GM19324 (cell line): ENCODE data around the gene ZFP69.
"Not testable (repeated sequence)": the region's sequence is repeated elsewhere in the genome, so short reads cannot be mapped to it uniquely, and the experiment has no call there.

Experiments
- ATAC-seq: cut with Tn5 transposase; IDR thresholded peaks from one replicate; pipeline ENCODE4 v1.9.1; 2021; ENCODE audit warnings: mild to moderate bottlenecking, moderate library complexity; ENCODE audit not compliant: unreplicated experiment, low FRiP score

The ZFP69 gene

DNA sequence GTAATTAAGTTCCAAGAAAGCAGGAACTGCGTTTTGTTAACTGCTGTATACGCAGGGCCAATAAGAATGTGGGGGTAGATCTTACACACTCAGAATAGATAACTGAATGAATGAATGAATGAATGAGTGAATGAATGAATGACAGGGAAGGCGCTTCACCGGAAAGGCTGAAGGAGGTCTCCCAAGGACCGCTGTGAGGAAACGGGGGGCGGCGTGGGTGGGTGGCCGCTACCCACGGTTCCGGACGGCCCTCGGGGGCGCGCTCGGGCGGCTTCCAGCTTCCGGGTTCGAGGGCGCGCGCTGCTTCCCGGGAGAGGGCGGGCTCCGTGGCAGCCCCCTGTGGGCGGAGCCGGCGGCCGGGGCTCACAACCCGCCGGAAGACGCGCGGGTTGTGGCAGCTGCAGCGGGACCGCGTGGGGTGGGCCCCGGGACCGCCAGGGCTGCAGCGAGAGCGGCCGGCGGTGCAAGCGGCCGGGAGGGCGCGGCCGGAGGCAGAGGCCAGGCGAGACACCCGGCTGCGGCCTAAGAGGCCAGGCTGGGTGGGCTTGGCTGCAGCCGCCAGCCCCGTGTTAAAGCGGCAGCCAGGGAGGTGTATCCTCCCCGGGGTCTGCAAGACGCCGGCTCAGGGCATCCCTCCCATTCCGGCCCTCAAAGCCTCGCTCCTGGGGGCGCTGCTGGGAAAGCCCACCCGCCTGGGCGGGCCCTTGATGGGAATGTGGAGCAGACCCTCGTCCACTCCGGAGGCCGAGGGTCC lies at the start of gene ZFP69:
ZFP69 (plus strand) TSS at position 367 of the 754 bp plus-strand sequence. CDS start 2,072 bp downstream, outside the sequence.
- ATAC-seq = peak; percentile 82

DNA sequence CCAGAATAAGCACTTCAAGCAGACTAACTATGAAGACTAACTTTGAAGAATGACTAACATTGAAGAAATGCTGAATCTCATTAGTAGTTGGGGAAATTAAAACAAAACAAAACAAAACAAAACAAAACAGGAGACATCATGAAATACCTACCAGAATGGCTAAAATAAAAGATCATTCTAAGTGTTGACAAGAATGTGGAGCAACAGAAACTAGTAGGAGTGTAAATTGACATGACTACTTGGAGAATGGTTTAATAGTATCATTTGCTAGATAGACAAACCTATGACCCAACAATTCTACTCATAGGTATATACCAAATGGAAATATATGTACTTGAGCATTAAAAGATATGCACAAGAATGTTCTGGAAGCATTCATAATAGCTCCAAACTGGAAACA lies 45.7 kb upstream of the ZFP69 start:
- ATAC-seq = no peak

DNA sequence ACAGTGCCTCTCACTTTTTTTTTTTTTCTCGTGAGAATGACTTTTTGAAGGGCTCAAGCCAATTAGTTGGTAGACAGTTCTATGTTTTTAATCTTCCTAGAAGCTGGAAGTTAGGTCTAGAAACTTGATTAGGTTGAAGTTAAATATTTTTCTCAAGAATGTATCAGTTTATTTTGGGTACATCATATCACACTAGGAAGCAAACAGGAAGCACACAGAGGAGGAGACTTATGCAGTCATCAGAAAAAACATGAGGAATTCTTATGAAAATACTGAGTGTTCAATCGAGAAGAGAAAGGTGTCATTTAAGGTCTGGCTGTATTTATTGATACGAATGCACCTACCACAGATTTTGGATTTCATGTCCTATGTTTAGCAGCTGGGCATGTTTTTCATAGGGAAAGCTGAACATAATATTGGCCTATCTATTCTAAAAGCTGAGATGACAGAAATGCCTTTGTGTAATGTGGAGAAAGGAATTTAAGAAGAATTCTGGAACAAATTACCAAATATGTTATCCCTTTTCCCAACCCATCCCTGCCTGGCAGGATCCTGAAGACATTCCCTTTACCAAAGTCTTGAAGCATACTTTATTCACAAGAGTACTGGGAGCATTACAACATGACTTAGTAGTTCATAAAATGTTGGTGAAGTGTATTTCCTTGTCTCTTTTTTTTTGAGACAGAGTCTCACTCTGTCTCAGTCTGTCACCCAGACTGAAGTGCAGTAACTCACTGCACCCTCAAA lies 44.3 kb upstream of the ZFP69 start:
- ATAC-seq = no peak

DNA sequence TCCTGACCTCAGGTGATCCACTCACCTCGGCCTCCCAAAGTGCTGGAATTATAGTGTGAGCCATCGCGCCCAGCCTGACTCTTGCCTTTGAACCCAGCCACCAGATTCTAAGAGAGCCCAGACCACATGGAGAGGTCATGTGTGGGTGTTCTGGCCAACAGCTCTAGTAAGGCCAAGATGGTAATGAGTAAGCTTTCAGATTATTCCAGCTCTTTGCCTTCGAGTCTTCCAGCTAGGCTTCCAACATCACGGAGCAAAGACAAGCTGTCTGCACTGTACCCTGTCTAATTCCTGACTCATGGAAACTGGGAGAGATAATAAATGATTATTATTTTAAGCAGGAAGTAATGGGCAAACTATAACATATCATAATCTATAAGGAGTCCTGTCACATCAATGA lies 41.6 kb upstream of the ZFP69 start:
- no peak for ATAC-seq

DNA sequence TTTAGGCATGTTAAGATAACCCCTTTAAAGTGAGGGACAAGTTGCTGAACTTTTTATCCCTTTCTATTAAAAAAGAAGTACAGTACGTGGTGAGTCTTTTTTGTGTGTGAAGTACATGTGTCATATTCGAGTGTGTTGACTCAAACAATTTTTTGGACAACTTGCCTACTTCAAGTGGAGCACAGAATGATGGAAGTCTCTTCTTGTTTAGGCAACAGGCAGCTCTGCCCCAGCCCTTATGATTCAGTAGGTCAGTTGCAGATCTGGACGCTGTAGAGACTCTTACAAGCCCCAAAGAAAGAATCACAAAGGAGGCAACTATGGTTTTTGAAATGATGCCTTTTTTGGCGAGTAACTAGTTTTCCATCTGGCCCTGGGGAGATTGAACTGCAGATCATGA lies 41.2 kb upstream of the ZFP69 start:
- no peak for ATAC-seq

DNA sequence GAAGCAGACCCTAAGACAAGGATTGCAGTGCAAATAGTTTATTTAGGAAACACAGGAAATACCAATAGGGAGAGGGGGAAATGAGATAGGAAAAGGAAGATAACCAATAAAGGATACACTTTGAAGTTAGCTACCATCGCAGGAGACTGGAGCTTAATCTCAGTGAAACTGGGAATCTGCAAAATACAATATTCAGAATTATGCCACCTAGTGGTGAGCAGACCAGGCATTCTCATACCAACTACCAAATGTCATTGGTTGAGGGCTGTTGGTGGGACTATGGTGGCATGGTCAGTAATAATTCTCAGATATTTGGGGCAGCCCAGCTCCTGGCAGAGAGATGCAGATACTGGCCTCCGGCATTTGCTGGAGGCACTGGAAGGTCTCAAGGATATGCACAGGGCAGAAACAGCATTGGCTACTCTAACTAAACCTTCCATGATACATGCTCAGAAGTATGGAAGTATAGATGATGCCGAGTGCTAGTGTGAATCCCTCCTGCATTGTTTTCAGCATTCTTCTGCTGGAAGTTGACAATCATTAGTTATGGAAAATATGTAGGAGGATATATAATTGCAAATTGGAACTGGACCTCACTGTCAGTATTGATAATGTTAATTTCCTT lies 38.6 kb upstream of the ZFP69 start:
- ATAC-seq = no peak

DNA sequence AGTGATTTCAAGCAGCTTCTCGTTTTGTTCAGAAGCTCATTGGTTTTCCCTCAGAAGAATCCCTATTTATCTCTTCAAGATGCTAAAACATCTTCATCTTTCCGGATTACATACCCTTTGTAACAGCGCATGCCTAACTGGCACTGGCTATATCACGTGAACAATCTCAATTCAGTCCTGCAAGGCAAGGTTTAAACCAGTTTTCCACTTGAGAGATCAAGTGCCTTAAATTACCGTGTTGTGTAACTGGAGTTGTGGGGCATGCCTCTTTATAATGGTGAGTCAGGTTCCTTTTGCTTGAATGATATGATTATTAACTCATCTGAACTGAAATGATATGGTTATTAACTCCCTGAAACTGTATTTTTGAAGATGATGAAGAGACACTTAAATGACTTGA lies 37.8 kb upstream of the ZFP69 start:
- ATAC-seq = no peak

DNA sequence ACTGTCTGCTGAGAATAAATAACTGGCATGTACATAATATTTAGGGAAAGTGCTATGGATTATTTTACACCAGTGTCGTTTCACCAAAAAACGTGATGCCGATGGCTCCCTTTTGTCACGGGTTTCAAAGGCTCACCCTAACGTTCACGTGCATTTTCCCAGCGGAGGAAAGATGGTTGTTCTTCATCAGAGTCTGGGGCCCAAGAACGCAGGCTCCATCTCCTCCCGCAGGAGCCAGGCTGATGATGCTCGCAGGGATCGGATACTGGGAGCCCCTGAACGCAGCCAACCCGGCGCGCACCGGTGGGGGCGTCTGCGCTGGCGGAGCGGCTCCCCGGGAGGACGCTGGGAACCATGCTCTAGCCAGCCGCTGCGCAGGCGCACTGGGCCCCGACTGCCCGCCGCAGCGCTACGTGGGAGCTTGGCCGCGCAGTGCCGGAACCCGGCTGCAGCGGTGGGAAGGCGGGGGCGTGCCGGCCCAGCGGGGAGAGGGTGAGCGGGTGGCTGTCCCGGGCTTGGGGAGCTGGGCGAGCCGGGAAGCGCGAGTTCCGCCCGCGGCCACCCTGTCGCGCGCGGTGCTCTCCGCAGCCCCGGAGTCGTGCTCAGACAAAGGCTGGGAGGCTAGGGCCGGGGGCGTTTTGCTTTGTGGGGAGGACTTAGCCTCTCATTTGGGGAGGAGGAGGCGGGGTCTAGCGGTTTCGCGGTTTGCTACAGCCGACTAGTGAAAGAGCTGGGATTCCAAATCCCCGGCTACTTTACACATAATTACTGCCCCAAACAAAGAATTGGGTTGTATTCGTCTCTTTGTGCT lies 27.2 kb upstream of the ZFP69 start, which contains the start of gene ZFP69B:
ZFP69B (plus strand) TSS at position 793 of the 811 bp plus-strand sequence. CDS start 486 bp downstream, outside the sequence.
- peak; percentile 90 for ATAC-seq

DNA sequence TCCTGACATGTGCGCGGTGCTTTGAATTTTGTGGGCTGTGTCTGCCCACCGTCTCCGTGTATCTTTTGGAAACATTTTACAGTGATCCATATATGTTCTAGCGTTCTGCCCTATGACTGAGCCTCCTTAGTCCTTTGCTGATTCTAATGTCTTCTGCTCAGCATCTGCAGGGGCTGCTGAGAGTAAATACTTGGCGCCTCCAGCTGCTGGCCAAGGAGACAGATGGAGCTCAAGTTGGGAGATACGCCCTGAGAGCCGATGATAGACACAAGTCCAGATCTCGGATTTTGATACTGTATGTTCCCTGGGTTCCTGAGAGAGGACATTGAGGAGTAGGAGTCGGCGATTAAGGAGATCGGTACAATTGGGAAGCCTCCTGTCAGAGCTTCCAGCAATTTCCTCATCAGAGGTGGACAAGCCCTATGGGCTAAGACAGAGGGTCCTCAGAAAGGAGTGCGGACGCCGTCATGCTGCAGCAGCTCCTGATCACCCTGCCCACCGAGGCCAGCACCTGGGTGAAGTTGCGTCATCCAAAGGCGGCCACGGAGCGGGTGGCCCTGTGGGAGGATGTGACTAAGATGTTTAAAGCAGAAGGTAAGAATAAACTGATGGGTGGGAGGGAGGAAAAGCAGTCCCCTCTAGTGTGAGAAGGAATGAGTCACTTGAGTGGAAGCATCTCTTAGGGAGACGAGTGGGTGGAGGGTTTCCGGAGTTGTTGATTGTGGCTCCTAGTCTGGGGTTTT lies 26.4 kb upstream of the ZFP69 start:
- ATAC-seq = peak; percentile 20

DNA sequence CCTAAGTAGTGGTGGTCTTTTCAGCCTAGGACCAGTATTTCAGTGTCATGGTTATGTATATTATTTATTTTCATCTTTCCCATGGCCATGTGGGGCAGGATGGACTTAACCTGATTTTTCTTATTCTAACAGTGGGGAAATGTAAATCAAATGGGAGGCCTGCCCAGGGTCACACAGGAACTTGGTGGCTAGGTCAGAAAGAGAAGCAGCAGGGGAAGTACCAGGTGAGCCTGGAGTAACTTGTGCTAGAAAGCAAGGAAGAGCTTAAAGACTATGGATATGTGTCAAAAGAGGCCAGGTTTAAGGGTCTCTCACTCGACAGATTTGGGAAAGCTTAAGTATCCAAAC lies 25.9 kb upstream of the ZFP69 start:
- no peak for ATAC-seq

DNA sequence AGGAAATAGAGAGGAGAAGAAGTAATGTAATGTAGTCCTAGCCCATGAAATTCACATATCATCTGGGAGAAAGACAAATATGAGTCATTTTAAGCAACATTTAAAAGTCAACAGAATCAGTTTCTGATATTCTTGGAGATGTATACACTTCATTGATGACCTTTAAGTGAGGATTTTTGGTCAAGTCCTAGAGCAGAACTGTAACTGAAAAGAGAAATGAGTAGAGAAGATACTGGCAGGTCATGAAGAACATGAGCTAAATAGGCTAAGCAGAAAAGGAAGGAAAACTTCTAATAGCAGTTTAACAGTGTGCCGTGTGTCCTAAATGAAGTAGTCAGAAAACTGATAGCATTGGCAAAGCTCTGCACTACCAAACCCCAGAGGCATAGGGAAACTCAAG lies 22.2 kb upstream of the ZFP69 start:
- ATAC-seq = no peak

DNA sequence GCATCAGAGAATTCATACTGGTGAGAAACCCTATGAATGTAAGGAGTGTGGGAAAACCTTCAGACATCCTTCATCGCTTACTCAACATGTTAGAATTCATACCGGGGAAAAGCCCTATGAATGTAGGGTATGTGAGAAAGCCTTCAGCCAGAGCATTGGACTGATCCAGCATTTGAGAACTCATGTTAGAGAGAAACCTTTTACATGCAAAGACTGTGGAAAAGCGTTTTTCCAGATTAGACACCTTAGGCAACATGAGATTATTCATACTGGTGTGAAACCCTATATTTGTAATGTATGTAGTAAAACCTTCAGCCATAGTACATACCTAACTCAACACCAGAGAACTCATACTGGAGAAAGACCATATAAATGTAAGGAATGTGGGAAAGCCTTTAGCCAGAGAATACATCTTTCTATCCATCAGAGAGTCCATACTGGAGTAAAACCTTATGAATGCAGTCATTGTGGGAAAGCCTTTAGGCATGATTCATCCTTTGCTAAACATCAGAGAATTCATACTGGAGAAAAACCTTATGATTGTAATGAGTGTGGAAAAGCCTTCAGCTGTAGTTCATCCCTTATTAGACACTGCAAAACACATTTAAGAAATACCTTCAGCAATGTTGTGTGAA lies 14.0 kb upstream of the ZFP69 start:
- no peak for ATAC-seq

DNA sequence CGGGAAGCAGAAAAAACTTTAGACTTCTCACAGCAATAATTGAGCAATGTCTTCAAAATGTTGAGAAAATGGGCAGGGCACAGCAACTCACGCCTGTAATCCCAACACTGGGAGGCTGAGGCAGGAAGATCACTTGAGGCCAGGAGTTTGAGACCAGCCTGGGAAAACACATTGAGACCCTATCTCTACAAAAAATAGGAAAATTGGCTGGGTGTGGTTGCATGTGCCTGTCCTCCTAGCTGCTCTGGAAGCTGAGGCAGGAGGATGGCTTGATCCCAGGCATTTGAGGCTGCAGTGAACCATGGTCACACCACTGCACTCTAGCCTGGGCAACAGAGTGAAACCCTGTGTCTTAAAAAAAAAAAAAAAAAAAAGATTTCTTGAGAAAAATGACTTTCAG lies 7.8 kb upstream of the ZFP69 start:
- ATAC-seq = no peak

DNA sequence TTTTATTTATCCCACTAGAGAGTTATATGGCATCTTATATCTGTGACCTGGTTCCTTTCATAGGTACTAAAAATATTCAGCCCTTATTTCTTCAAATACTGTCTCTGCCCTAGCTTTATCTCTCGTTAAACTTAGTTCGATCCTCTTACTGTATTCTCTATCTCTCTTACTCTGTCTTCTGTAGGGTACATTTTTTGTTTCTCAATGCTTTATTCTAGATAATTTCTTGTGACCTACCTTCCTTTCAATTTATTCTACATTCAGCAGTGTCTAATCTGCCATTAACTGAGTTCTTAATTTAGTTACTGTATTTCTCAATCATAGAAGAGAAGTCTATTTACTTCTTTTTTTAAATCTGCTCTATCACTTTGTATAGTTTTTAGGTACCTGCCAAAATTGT lies 1.8 kb upstream of the ZFP69 start:
- no peak for ATAC-seq

DNA sequence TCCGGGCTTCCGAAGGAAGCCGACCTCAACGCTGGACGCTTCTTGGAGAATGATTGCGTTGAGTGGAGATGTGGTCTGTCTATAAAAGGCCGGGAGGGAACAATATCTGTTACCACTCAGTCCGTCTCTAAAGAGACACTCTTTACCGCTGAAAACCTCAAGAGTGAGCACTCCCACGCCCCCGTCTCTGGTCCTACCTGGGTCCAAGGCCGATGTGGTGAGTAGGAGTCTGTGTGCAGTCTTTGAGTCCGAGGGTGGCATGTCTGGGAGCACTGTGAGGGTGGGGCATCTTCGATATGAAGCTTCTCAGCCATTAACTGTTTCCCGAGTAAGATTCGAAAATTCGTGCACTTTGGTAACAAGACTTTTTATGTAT lies 576 bp downstream of the ZFP69 start:
- ATAC-seq = peak; percentile 22

DNA sequence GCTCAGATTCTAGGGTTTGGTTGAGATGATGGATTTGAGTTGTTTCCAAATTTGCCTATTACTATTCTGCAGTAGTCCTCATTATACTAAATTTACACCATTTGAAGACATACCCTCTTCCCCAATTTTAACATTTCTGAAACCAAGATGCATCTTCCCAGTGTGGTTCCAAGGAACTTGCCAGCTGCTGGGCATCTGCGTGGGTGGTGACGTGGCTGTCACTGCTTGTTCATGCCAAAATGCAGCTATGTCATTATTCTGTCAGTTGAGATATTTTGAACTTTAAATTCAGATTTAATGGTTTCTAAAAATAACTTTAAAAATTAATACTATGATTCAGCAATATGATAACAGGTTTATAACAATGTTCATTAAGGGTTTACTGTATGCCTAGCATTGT lies 1.2 kb downstream of the ZFP69 start:
- no peak for ATAC-seq

DNA sequence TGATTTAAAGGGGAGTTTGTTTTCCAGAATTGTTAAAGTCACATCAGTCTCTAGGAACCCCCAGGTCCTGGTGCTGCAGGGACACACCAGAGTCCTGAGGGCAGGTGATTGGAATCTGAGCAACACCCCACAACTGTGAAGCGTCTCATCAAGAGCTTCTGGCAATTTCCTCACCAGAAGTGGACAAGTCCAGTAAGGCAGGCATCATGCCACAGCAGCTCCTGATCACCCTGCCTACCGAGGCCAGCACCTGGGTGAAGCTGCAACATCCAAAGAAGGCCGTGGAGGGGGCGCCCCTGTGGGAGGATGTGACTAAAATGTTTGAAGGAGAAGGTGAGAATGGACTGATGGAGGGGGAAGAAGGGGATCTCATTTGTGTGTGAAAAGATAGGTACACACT lies 2.1 kb downstream of the ZFP69 start:
- ATAC-seq = no peak

DNA sequence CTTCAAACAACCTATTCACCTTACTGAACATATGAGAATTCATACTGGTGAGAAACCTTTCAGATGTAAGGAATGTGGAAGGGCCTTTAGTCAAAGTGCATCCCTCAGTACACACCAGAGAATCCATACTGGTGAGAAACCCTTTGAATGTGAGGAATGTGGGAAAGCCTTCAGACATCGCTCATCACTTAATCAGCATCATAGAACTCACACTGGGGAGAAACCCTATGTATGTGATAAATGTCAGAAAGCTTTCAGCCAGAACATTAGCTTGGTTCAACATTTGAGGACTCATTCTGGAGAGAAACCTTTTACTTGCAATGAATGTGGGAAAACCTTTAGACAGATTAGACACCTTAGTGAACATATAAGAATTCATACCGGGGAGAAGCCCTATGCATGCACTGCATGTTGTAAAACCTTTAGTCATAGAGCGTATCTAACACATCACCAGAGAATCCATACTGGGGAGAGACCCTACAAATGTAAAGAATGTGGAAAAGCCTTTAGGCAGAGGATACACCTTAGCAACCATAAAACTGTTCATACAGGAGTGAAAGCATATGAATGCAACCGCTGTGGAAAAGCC lies 18.3 kb downstream of the ZFP69 start:
- ATAC-seq = no peak

DNA sequence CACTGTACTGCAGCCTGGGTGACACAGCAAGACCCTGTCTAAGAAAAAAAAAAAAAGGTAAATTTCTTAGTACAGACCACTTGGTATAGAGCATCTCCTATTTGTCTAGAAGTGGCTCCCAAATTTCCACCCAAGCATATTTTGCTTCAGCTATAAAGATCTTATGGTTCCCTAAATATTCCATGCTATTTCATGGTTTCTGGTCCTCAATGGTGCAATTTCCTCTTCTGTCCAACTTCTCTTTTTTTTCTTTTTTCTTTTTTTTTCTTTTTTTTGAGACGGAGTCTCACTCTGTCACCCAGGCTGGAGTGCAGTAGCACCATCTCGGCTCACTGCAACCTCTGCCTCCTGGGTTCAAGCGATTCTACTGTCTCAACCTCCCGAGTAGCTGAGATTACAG lies 25.6 kb downstream of the ZFP69 start:
- not testable (repeated sequence) for ATAC-seq
